NT2/D1 (cell line): ENCODE data around the gene EHD1.
A peak's percentile ranks its signal among the peaks of the same experiment; 100 is the strongest.

Experiments
- DNase-seq: peaks from one replicate; pipeline ENCODE4 v3.0.0-alpha.2; 2011; ENCODE audit warnings: low read depth, low spot score
- H3K27me3 ChIP-seq: 2 replicates; pipeline ENCODE4 v1.6.0; 2011; ENCODE audit warnings: mild to moderate bottlenecking; ENCODE audit not compliant: insufficient read length, insufficient read depth
- H3K36me3 ChIP-seq: 2 replicates; pipeline ENCODE4 v1.6.1; 2011; ENCODE audit warnings: mild to moderate bottlenecking, low read length, mixed read lengths; ENCODE audit not compliant: insufficient read depth, insufficient read length
- H3K4me1 ChIP-seq: 2 replicates; pipeline ENCODE4 v1.5.1; 2011; ENCODE audit not compliant: insufficient read depth, insufficient read length
- H3K4me3 ChIP-seq: 2 replicates; pipeline ENCODE4 v1.5.1; 2011; ENCODE audit warnings: low read depth; ENCODE audit not compliant: insufficient read length
- H3K9ac ChIP-seq: 2 replicates; pipeline ENCODE4 v1.6.0; 2011; ENCODE audit warnings: low read depth; ENCODE audit not compliant: insufficient read length
- H3K9me3 ChIP-seq: 2 replicates; pipeline ENCODE4 v1.5.1; 2011; ENCODE audit warnings: mild to moderate bottlenecking, low read length; ENCODE audit not compliant: insufficient read depth
- SUZ12 ChIP-seq: IDR thresholded peaks from 2 replicates; pipeline ENCODE4 v1.6.1; 2011; ENCODE audit not compliant: insufficient read length, insufficient read depth; ENCODE audit errors: extremely low read depth
- YY1 ChIP-seq: IDR thresholded peaks from 2 replicates; pipeline ENCODE4 v1.6.1; 2011; ENCODE audit not compliant: insufficient read length, insufficient read depth
- ZNF274 ChIP-seq: IDR thresholded peaks from 2 replicates; pipeline ENCODE4 v1.6.1; 2011; ENCODE audit warnings: mild to moderate bottlenecking, low read depth, low read length

EHD1 gene

DNA sequence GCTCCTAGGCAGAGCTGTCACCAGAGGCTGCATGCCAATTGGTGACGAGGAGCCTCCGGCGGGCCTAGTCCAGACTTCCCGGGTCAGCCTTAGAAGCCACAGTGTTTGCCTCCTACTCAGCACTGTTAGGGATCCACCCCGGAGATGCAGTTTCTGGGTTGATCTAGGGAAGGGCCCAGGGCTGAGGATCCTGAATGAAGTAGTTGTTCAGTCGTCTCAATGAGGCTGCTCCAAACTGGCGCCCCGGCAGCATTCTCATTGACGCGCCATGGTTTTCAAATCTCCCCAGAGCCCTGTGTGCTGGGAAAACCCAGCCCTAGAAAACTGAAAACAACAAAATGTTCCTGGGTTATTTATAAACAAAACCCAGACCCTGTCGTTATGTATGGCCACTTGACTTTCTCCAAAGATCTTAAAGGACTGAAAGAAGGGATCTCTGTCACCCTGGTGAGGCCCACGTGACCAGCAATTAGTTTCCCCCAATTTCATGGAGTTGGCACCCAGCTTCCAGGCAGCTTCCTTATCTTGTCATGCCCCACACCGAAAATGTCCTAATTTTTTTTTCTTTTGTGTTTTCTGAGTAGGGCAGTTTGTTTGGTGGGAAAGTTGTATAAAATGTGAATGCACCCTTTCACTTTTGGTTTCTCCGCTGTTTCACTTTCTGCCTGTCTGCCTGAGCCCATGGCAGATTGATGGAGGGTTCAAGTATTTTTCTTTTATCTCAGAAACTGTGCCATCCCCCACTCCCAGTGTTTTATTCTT is 2.0 kb upstream of the EHD1 start:
- no peak overlapping the region for H3K9ac ChIP-seq

DNA sequence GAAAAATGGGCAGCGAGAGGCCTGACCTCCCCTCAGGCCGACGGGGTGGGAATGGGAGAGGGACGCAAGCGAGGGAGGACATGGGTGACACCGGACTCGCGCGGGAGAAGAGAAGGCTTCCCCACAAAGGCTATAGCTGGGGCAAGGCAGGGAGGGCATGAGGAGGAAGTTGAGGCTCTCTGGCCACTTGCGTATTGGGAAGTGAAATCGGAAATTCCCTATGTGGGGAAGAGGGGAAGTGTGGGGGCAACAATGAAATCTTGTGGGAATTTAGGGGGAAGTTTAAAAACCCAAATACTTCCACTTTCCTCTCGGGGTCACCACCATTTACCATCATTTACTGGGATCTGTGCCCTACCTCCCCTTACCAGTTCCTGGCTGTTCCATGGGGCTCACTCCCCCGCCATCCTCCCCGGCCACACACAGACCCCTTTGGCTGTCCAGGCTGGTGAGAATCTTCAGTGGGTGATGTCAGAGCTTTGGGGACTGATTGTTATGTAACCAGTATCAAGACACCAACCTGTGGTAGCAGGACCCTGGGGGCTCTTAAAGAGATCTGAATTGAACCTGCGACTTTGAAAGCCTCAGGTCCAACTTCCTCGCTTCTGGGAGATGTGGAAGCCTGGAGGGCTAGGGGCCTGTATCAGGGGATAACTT is 951 bp upstream of the EHD1 start:
- TF ChIP-seq ZNF274 (no peak), YY1 (no peak), SUZ12 (no peak)
- H3K4me1 ChIP-seq = peaks cover 5% of the 10 kb centered on the region
- peaks cover 4% of the 10 kb centered on the region for H3K27me3 ChIP-seq
- peak overlapping the region; percentile 90 for H3K9ac ChIP-seq
- H3K4me3 ChIP-seq = peak overlapping the region; percentile 85
- H3K9me3 ChIP-seq = no peaks in the 10 kb centered on the region
- peaks cover 21% of the 10 kb centered on the region for H3K36me3 ChIP-seq
- DNase-seq = no peak

More for the DNA sequence above, 2.0 kb upstream of the EHD1 start:
- DNase-seq = no peak
- TF ChIP-seq YY1 = no peak
- no peak for TF ChIP-seq ZNF274
- no peak for TF ChIP-seq SUZ12
- Histone ChIP-seq H3K9me3 (no peaks in the 10 kb centered on the region), H3K4me1 (peaks cover 5% of the 10 kb centered on the region), H3K4me3 (no peak overlapping the region), H3K27me3 (peaks cover 5% of the 10 kb centered on the region), H3K36me3 (peaks cover 13% of the 10 kb centered on the region)

GRCh38 chr11:64878223-64878493 is 263 bp downstream of the EHD1 start:
- TF ChIP-seq SUZ12 = no peak
- TF ChIP-seq YY1 = no peak
- TF ChIP-seq ZNF274 = no peak
- peak overlapping the region; percentile 96 for H3K4me3 ChIP-seq
- no peak for DNase-seq
- H3K9me3 ChIP-seq = no peaks in the 10 kb centered on the region
- H3K4me1 ChIP-seq = peaks cover 5% of the 10 kb centered on the region
- peaks cover 28% of the 10 kb centered on the region for H3K36me3 ChIP-seq
- H3K27me3 ChIP-seq = peaks cover 4% of the 10 kb centered on the region
- H3K9ac ChIP-seq = peak overlapping the region; percentile 97

- Histone ChIP-seq H3K27me3 (peaks cover 4% of the 10 kb centered on the region), H3K4me1 (peaks cover 5% of the 10 kb centered on the region), H3K4me3 (peak overlapping the region; percentile 96), H3K36me3 (peaks cover 34% of the 10 kb centered on the region), H3K9ac (peak overlapping the region; percentile 97), H3K9me3 (no peaks in the 10 kb centered on the region)
- no peak for DNase-seq
- TF ChIP-seq ZNF274 = no peak
- no peak for TF ChIP-seq YY1
- TF ChIP-seq SUZ12 = no peak
Measured at GRCh38 chr11:64877390-64878222, 815 bp downstream of the EHD1 start.

DNA sequence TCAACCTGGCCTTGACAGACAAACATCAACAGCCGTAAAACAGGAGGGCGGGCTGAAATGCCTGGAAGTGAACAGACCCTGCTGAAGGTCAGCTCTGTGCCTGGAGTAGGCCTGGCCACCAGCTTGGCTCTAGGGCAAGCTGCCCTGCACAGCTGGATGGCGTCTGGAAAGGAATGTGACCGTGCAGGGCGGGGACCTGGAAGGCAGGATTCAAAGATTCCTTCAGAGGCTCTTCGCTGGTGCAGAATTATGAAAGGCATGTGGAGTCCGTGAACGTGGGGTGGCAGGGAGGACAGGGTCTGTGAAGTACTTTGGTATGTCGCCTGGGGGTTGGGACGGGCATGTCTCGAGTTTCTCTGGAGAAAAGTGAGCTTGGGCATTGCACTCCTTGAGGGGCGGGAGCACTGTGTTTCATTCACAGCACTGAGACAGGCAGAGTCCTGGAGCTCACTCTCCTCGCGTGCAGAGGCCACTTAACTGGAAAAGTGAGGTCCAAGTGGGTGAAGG is 1.5 kb downstream of the EHD1 start:
- Histone ChIP-seq H3K27me3 (peaks cover 4% of the 10 kb centered on the region), H3K9me3 (no peaks in the 10 kb centered on the region), H3K36me3 (peaks cover 40% of the 10 kb centered on the region), H3K4me1 (peaks cover 5% of the 10 kb centered on the region), H3K9ac (peak overlapping the region; percentile 97), H3K4me3 (peak overlapping the region; percentile 96)
- no peak for DNase-seq
- TF ChIP-seq SUZ12 = no peak
- no peak for TF ChIP-seq ZNF274
- no peak for TF ChIP-seq YY1

DNA sequence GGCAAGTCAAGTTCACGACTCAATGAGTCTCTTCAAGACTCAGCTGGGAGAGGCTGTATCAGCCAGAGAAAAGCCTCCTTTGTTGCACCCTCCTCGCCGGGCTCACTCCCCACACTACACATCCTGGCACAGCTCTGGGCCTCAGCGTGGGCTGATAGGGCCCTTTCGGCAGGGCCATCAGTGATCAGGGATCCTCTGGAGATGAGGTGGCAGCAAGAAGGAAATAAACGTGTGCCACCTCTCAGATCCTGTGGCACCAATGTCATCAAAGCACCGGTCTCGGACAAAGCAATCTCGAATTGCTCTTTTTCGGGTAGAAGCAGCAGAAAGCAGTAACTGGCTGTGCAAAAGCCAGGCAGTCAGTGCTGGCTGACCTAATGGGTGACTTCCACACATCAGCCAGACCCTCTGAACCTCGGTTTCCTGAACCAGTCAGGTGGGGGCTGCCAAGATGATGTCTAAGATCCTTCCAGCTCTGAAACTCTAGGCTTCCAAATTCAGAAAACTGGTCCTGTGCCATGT is 2.1 kb downstream of the EHD1 start:
- Histone ChIP-seq H3K27me3 (peaks cover 4% of the 10 kb centered on the region), H3K9me3 (no peaks in the 10 kb centered on the region), H3K9ac (peak overlapping the region; percentile 18), H3K36me3 (peaks cover 46% of the 10 kb centered on the region), H3K4me1 (peaks cover 5% of the 10 kb centered on the region), H3K4me3 (no peak overlapping the region)
- TF ChIP-seq ZNF274 = no peak
- no peak for TF ChIP-seq SUZ12
- no peak for TF ChIP-seq YY1
- no peak for DNase-seq
